ENCODE data around the gene DYNC1H1. TPM values are rescaled to one million over a fixed set of nuclear protein-coding genes. Genes with fewer than 3 reads are reported as not detected.

Gene DYNC1H1
- total and polyA plus RNA-seq, 2 donors (not counting 1 experiment from before 2014, with no cell fraction given) = 128 to 677 TPM

GRCh38 chr14:102057480-102058114 is 93.2 kb downstream of the DYNC1H1 start:
- TF ChIP-seq EZH2 (IDR thresholded peaks at IDR 0.05; ENCODE audit: low read length, missing control alignments) = no peak
- no peak for TF ChIP-seq CTCF (conservative IDR thresholded peaks at IDR 0.05 in 1 of 2, IDR thresholded peaks at IDR 0.05 in 1 of 2; ENCODE audit: low read depth in 1 of 2, low read length in 2 of 2)
- no peaks in the 10 kb centered on the region for H3K9me3 ChIP-seq (ENCODE audit: control insufficient read depth, insufficient read depth, low read depth, low read length)
- H3K79me2 ChIP-seq (ENCODE audit: control insufficient read depth, insufficient read depth, low read length) = no peaks in the 10 kb centered on the region
- H3K4me3 ChIP-seq (replicated peaks in 1 of 4; ENCODE audit: control extremely low read depth in 1 of 4, insufficient read depth in 1 of 4, low read depth in 3 of 4, low read length in 4 of 4) = no peak overlapping the region
- H3K4me2 ChIP-seq (ENCODE audit: extremely low read depth, insufficient read depth, low read length) = no peak overlapping the region
- H3K36me3 ChIP-seq (ENCODE audit: control insufficient read depth, insufficient read depth, low read length) = peaks cover 11% of the 10 kb centered on the region
- H3K4me1 ChIP-seq (ENCODE audit: control insufficient read depth, extremely low read depth, insufficient read depth, low read length) = peaks cover 5% of the 10 kb centered on the region
- DNase-seq (ENCODE audit: low read depth in 2 of 2) = no peak
- no peaks in the 10 kb centered on the region for H3K27me3 ChIP-seq (ENCODE audit: control insufficient read depth, insufficient read depth, low read length)
- no peak overlapping the region for H2AFZ ChIP-seq (ENCODE audit: low read length)
- H3K27ac ChIP-seq (ENCODE audit: insufficient read depth, low read length) = no peak overlapping the region
- H4K20me1 ChIP-seq (ENCODE audit: control insufficient read depth, extremely low read depth, insufficient read depth, low read length) = no peaks in the 10 kb centered on the region
- no peak overlapping the region for H3K9ac ChIP-seq (ENCODE audit: insufficient read depth, low read length)

GRCh38 chr14:102058146-102058545 is 93.8 kb downstream of the DYNC1H1 start:
- H3K9ac ChIP-seq (ENCODE audit: insufficient read depth, low read length) = no peak overlapping the region
- no peak overlapping the region for H3K27ac ChIP-seq (ENCODE audit: insufficient read depth, low read length)
- no peak for TF ChIP-seq EZH2 (IDR thresholded peaks at IDR 0.05; ENCODE audit: low read length, missing control alignments)
- TF ChIP-seq CTCF (conservative IDR thresholded peaks at IDR 0.05 in 1 of 2, IDR thresholded peaks at IDR 0.05 in 1 of 2; ENCODE audit: low read depth in 1 of 2, low read length in 2 of 2) = no peak
- H3K79me2 ChIP-seq (ENCODE audit: control insufficient read depth, insufficient read depth, low read length) = no peaks in the 10 kb centered on the region
- no peaks in the 10 kb centered on the region for H3K27me3 ChIP-seq (ENCODE audit: control insufficient read depth, insufficient read depth, low read length)
- no peaks in the 10 kb centered on the region for H4K20me1 ChIP-seq (ENCODE audit: control insufficient read depth, extremely low read depth, insufficient read depth, low read length)
- no peaks in the 10 kb centered on the region for H3K9me3 ChIP-seq (ENCODE audit: control insufficient read depth, insufficient read depth, low read depth, low read length)
- no peak overlapping the region for H3K4me3 ChIP-seq (replicated peaks in 1 of 4; ENCODE audit: control extremely low read depth in 1 of 4, insufficient read depth in 1 of 4, low read depth in 3 of 4, low read length in 4 of 4)
- H2AFZ ChIP-seq (ENCODE audit: low read length) = no peak overlapping the region
- peak in 1 of 2 donors; percentile 25 for DNase-seq (ENCODE audit: low read depth in 2 of 2)
- peaks cover 10% of the 10 kb centered on the region for H3K36me3 ChIP-seq (ENCODE audit: control insufficient read depth, insufficient read depth, low read length)
- H3K4me1 ChIP-seq (ENCODE audit: control insufficient read depth, extremely low read depth, insufficient read depth, low read length) = peaks cover 5% of the 10 kb centered on the region
- H3K4me2 ChIP-seq (ENCODE audit: extremely low read depth, insufficient read depth, low read length) = no peak overlapping the region

- no peaks in the 10 kb centered on the region for H4K20me1 ChIP-seq (ENCODE audit: control insufficient read depth, extremely low read depth, insufficient read depth, low read length)
- DNase-seq (ENCODE audit: low read depth in 2 of 2) = no peak
- no peak overlapping the region for H2AFZ ChIP-seq (ENCODE audit: low read length)
- H3K9me3 ChIP-seq (ENCODE audit: control insufficient read depth, insufficient read depth, low read depth, low read length) = no peaks in the 10 kb centered on the region
- H3K9ac ChIP-seq (ENCODE audit: insufficient read depth, low read length) = no peak overlapping the region
- H3K4me2 ChIP-seq (ENCODE audit: extremely low read depth, insufficient read depth, low read length) = no peak overlapping the region
- H3K27me3 ChIP-seq (ENCODE audit: control insufficient read depth, insufficient read depth, low read length) = no peaks in the 10 kb centered on the region
- TF ChIP-seq CTCF (conservative IDR thresholded peaks at IDR 0.05 in 1 of 2, IDR thresholded peaks at IDR 0.05 in 1 of 2; ENCODE audit: low read depth in 1 of 2, low read length in 2 of 2) (no peak), EZH2 (IDR thresholded peaks at IDR 0.05; ENCODE audit: low read length, missing control alignments) (no peak)
- no peaks in the 10 kb centered on the region for H3K79me2 ChIP-seq (ENCODE audit: control insufficient read depth, insufficient read depth, low read length)
- no peak overlapping the region for H3K27ac ChIP-seq (ENCODE audit: insufficient read depth, low read length)
- H3K4me3 ChIP-seq (replicated peaks in 1 of 4; ENCODE audit: control extremely low read depth in 1 of 4, insufficient read depth in 1 of 4, low read depth in 3 of 4, low read length in 4 of 4) = no peak overlapping the region
- peaks cover 5% of the 10 kb centered on the region for H3K4me1 ChIP-seq (ENCODE audit: control insufficient read depth, extremely low read depth, insufficient read depth, low read length)
- peaks cover 10% of the 10 kb centered on the region for H3K36me3 ChIP-seq (ENCODE audit: control insufficient read depth, insufficient read depth, low read length)
Observed at GRCh38 chr14:102058961-102059360, 94.6 kb downstream of the DYNC1H1 start.

Data from fibroblast of lung (primary cell).